ENCODE data around the gene SLC10A3.
A peak's percentile ranks its signal among the peaks of the same experiment; 100 is the strongest.

The SLC10A3 gene

GRCh38 chrX:154483325-154483724 lies 7.1 kb downstream of the SLC10A3 start:
- no peak for DNase-seq (ENCODE audit: low read depth)

DNA sequence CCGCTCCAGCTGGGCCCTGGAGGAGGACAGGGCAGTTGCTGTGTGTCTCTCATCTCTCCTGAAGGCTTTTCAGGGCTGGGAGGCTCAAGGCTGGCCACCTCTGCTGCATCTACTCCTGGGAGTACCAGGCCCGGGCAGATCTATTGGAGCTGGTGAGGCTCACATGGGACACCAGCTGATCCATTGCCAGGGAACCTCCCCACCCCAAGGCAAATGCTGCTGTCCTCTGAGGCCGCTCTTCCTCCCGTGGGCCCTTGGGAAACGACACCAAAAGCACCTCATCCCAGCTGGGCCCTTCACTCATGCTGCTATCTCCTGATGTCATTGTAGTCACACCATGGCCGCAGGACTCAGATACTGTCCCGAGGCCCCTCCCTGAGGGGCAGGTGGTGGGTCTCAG lies 7.6 kb downstream of the SLC10A3 start:
- no peak for DNase-seq (ENCODE audit: low read depth)

- no peak for DNase-seq (ENCODE audit: low read depth)
These were observed 8.4 kb downstream of the SLC10A3 start for GRCh38 chrX:154481911-154482601.

DNA sequence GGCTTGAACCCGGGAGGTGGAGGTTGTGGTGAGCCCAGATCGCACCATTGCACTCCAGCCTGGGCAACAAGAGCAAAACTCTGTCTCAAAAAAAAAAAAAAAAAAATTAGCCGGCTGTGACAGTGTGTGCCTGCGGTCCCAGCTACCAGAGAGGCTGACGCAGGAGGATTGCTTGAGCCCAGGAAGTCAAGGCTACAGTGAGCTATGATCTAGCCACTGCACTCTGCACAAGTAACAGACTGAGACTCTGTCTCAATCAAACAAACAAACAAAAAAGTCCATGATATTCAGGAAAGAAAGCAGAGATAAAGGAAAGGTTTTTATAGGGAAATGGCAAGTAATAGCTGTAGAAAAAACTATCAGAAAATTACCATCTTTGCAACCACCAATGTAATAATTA lies 9.2 kb downstream of the SLC10A3 start:
- no peak for DNase-seq (ENCODE audit: low read depth)

DNA sequence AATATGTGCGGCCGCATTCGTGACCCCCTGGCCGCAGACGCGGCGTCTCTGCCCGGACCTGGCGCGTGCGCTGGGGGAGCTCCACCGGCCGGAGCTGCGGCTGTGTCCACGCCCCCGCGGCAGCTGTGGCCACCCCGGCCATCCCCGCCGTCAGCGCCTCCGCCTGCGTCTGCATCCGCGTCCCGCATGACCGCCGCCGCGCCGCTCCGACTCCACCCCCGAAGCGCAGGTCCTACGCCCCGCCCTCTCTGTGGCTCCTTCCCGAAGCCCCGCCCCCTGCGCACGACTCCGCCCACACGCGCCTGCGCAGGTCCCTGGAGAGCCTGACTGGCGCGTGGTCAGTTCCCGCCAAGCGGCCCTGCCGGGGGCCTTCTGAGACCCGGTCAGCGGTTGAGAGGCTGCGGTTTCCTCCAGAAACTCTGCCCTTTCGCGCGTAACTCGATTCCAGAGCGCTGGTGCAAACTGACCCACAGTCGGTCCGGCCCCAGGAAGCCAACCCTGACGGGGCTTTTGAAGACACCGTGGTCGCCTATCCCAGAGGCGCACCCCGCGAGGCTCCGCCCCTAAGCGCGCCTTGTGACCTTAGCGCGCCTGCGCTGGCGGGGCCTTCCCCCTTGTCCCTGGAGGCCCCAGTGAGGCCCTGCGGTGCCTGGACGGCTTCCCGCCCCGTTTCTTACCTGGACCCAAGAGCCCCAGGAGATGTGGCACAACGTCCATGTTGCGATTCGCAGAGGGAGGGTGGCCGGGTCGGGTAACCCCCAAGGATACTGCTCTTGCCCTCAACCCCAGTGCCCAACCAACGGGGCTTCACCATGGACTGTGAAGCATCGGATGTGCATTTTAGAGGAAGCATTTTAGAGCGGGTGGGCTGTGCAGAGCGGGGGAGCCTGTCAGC lies 11.5 kb downstream of the SLC10A3 start, which contains the start of gene LAGE3:
TSS of gene LAGE3 (minus strand) at position 554 of the 895 bp plus-strand sequence. CDS start at position 188, 366 bp downstream.
- DNase-seq (ENCODE audit: low read depth): peak; percentile 91

DNA sequence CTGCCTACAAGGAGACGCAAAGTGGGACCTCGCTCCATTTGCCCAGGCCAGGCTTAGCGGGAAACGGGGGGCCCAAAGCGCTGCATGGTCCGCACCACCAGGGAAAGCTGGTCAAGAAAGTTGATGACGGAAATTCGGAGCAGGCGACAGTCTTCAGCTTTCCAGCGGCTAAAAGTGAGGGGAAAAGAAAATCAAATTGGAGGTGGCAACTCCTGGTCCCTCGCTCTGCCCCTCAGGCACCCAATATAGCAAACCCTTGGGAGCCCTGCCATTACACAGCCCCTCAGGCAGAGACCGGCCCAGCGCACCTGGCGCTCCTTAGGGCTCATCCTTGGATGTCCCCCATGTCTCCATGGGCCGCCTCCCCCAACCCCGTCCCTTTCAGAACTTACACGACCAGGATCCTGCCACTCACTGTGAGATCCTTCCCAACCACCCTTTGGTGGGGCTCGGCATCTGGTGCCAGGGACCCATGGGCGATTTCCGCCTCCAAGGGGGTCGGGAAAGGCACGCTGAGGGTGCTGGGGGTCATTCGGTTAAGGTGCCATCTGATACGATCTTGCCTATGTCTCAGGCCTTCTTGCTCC lies 12.4 kb downstream of the SLC10A3 start:
- DNase-seq (ENCODE audit: low read depth): no peak

GRCh38 chrX:154476821-154477220 lies 13.6 kb downstream of the SLC10A3 start:
- no peak for DNase-seq (ENCODE audit: low read depth)

DNA sequence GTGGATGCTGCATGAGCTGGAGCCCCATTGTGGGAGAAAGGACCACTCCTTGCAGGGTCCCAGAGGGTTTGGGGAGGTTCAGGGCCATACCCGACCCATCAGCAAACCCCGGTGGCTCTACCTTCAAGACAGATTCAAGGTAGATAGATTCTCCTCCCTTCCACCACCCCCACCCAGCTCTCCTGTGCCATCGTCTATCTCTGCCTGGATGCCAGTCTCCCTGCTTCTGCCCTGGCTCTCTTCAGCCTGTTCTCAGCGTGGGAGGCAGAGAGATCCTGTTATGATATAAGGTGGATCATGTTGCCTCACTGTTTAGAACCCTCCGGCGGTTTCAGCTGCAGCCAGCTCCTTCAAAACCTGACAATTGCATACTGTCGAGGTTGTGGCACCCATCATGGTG lies 16.7 kb downstream of the SLC10A3 start:
- no peak for DNase-seq (ENCODE audit: low read depth)

DNA sequence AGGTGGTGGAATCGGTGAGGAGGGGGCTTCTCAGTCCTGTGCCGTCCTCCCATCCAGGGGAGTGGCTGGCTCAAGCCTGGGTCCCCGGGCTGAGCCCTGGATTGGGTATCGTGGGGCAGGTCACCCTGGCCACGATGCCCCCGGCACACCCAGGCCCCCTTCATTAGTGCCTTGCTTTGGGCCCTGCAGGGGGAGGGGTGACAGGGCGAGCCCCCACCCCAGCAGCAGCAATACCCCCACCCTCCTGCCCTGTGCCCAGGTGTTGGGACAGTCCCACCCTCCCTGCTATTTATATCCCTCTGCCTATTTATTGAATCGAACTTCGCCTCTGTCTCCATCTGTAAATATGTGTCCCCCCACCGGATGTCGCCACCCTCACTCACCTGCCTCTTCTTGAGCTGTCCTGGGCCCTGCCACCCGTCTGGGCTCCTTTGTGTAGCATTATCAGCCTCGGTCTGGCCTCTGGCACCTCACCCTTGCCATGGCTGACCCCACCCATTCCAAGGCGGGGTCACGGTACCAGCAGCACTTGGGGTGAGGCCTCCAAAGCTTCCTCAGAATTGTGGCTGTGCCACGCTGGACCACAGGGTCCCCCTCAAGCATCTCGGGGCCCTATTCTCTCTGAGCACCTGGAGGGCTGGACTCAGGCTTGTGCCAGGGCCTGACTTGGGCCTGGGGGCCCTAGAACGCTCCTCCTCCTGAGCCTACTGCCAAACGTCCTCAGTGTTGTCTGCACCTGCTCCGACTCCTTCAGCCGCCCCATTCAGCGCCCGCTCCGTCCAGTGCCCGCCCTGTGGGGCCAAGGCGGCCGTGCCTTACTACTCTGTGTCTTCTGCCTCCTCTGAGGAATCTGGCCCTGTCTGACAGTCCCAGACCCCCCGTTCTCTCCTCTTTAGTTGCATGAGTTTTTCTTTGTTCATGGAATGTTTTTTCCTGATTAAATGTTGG lies 17.5 kb downstream of the SLC10A3 start:
- no peak for DNase-seq (ENCODE audit: low read depth)

GRCh38 chrX:154471839-154472684 lies 18.4 kb downstream of the SLC10A3 start:
- DNase-seq (ENCODE audit: low read depth): no peak

GRCh38 chrX:154470914-154471568 lies 19.4 kb downstream of the SLC10A3 start:
- DNase-seq (ENCODE audit: low read depth): no peak

DNA sequence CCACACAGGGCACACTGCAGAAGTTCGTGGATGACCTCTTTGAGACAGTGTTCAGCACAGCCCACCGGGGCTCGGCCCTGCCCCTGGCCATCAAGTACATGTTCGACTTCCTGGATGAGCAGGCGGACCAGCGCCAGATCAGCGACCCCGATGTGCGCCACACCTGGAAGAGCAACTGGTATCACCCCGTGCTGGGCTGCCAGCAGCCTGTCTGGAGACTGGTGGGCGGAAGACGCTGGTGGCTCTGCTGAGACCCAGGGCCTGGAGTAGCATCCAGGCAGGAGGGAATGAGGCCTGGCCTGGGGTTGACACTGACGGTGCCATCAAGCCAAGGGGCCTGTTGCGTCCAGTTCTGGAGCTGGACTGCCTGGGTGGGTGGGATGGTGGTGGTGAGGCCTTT lies 20.0 kb downstream of the SLC10A3 start:
- DNase-seq (ENCODE audit: low read depth): no peak

GRCh38 chrX:154469880-154470279 lies 20.5 kb downstream of the SLC10A3 start:
- no peak for DNase-seq (ENCODE audit: low read depth)

- no peak for DNase-seq (ENCODE audit: low read depth)
These were observed 21.3 kb downstream of the SLC10A3 start for GRCh38 chrX:154469114-154469513.

DNA sequence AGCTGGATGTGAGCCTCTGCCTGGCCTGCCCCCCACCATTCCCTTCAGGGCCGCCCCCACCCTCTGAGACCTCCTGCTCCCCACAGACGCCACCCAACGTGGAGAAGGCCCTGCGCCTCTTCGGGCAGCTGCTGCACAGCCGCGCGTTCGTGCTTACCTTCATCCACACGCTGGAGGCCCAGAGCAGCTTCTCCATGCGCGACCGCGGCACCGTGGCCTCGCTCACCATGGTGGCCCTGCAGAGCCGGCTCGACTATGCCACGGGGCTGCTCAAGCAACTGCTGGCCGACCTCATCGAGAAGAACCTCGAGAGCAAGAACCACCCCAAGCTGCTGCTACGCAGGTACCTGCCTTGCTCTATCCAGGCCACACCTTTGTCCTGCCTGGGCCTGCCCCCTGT lies 22.2 kb downstream of the SLC10A3 start:
- DNase-seq (ENCODE audit: low read depth): no peak

DNA sequence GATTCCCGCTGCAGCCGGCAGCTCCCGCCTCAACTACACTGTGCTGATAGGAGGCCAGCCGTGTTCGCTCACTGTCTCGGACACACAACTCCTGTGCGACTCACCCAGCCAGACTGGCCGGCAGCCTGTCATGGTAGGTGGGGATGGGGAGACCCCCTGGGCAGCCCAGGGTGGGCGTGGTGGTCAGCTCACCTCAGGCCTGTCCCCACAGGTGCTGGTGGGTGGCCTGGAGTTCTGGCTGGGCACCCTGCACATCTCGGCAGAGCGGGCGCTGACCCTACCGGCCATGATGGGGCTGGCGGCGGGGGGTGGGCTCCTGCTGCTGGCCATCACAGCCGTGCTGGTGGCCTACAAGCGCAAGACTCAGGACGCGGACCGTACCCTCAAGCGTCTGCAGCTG lies 22.9 kb downstream of the SLC10A3 start:
- no peak for DNase-seq (ENCODE audit: low read depth)

- DNase-seq (ENCODE audit: low read depth): no peak
These were observed 23.5 kb downstream of the SLC10A3 start for GRCh38 chrX:154466907-154467306.

DNA sequence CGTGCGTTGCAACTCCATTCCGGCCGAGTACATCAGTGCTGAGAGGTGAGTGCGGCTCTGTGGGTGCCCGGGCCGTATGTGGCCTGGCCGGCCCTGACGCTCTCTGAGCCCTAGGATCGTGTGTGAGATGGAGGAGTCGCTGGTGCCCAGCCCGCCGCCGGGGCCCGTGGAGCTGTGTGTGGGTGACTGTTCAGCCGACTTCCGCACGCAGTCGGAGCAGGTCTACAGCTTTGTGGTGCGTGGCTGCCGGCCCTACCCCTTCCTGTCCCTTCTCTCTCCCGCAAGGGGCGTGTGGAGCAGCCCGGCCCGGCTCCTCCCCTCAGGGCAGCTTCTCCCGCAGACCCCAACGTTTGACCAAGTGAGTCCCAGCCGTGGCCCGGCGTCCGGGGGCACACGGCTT lies 24.4 kb downstream of the SLC10A3 start:
- no peak for DNase-seq (ENCODE audit: low read depth)

- DNase-seq (ENCODE audit: low read depth): no peak
These were observed 24.8 kb downstream of the SLC10A3 start for GRCh38 chrX:154465601-154466000.

- DNase-seq (ENCODE audit: low read depth): no peak
These were observed 25.5 kb downstream of the SLC10A3 start for GRCh38 chrX:154464806-154465365.

Measured in activated T-cell treated with anti-CD3 and anti-CD28 coated beads for 24 hours (primary cell).